ENCODE results near the gene SNED1.

SNED1 gene

DNA sequence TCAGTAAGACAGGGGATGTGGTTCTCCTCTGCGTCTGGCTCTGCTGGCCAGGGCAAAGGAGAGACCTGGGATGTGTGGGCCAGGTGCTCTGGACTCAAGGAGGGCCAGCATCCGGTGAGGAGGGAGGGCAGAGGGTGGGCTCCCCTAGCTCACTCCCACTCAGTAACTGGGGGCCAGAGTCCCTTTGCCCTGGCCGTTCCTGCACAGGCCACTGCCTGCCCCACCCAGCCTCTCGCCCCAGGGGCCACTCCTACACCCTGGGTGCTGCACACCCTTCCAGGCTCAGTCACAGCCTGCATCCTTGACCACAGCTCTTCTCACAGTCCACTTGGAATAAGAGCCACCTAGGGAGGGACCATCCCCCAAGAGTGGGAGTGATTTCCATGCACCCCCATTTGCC, 41.0 kb downstream of the SNED1 start:
- no peaks in the 10 kb centered on the region for H3K27me3 ChIP-seq (ENCODE audit: low read depth, low read length)
- H3K4me3 ChIP-seq (ENCODE audit: low read depth in 1 of 2, low read length in 2 of 2): no peak overlapping the region
- no peaks in the 10 kb centered on the region for H3K36me3 ChIP-seq (ENCODE audit: control insufficient read depth in 1 of 2, insufficient read depth in 2 of 2, low read length in 2 of 2)
- no peak overlapping the region for H3K27ac ChIP-seq (ENCODE audit: low read length)
- peaks cover 0 to 8% of the 10 kb centered on the region in 2 donors for H3K4me1 ChIP-seq (ENCODE audit: control insufficient read depth in 1 of 2, insufficient read depth in 2 of 2, low read length in 2 of 2)
- peaks cover 0 to 2% of the 10 kb centered on the region in 2 donors for H3K9me3 ChIP-seq (ENCODE audit: control insufficient read depth in 1 of 2, low read length in 2 of 2)

DNA sequence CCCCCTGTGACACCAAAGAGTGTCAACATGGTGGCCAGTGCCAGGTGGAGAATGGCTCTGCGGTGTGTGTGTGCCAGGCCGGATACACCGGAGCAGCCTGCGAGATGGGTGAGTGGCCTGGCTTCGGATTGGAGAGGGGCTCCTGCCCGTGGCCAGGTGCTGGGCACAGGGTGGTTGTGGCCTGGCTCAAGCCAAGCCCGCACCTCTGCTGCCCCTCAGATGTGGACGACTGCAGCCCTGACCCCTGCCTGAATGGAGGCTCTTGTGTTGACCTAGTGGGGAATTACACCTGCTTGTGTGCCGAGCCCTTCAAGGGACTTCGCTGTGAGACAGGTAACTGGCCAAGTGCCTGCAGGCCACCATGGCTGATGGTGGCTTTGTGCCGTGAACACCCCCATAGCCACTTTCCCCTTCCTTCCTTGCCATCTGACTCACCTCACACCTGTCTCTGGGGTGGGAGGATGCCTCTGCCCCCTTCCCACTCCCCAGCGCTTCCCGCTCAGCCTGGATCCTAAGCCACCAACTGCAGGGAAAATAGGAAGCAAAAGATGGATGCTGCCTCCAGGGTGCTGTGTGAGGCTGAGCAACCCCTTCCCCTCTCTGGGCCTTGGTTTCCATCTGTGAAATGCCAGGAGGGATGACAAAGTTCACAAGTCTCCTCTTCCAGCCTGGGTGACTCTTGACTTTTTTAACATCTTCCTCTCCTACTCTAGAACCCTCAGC, 41.8 kb downstream of the SNED1 start:
- Histone ChIP-seq H3K27me3 (ENCODE audit: low read depth, low read length) (no peaks in the 10 kb centered on the region), H3K4me1 (ENCODE audit: control insufficient read depth in 1 of 2, insufficient read depth in 2 of 2, low read length in 2 of 2) (peaks cover 0 to 8% of the 10 kb centered on the region in 2 donors), H3K9me3 (ENCODE audit: control insufficient read depth in 1 of 2, low read length in 2 of 2) (peaks cover 0 to 7% of the 10 kb centered on the region in 2 donors), H3K27ac (ENCODE audit: low read length) (no peak overlapping the region), H3K4me3 (ENCODE audit: low read depth in 1 of 2, low read length in 2 of 2) (no peak overlapping the region), H3K36me3 (ENCODE audit: control insufficient read depth in 1 of 2, insufficient read depth in 2 of 2, low read length in 2 of 2) (no peaks in the 10 kb centered on the region)

DNA sequence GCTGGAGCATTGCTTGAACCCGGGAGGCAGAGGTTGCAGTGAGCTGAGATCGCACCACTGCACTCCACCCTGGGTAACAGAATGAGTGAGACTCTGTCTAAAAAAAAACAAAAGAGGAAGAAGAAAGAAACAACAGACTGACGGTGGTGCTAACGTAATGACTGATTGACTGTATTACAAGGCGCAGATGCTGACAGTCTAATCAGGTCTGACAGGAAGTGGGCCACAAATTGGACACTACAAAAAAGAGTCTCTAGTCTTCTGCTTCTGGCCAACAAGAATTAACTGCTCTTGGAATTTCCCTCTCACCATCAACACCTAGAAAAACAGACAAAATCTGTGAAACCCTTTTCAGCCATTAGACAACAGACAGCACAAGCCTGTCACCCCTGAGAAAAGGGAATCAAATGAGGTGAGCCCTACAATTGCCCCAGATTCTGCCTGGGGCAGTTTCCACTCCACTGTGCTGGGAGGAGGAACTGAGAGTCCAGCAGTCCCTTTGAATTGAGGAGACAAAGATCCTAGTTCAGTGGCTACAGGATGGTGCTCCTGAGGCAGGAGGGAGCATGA, 43.3 kb downstream of the SNED1 start:
- no peaks in the 10 kb centered on the region for H3K36me3 ChIP-seq (ENCODE audit: control insufficient read depth in 1 of 2, insufficient read depth in 2 of 2, low read length in 2 of 2)
- peaks cover 0 to 10% of the 10 kb centered on the region in 2 donors for H3K9me3 ChIP-seq (ENCODE audit: control insufficient read depth in 1 of 2, low read length in 2 of 2)
- H3K4me1 ChIP-seq (ENCODE audit: control insufficient read depth in 1 of 2, insufficient read depth in 2 of 2, low read length in 2 of 2): peaks cover 0 to 2% of the 10 kb centered on the region in 2 donors
- no peak overlapping the region for H3K27ac ChIP-seq (ENCODE audit: low read length)
- no peaks in the 10 kb centered on the region for H3K27me3 ChIP-seq (ENCODE audit: low read depth, low read length)
- no peak overlapping the region for H3K4me3 ChIP-seq (ENCODE audit: low read depth in 1 of 2, low read length in 2 of 2)

DNA sequence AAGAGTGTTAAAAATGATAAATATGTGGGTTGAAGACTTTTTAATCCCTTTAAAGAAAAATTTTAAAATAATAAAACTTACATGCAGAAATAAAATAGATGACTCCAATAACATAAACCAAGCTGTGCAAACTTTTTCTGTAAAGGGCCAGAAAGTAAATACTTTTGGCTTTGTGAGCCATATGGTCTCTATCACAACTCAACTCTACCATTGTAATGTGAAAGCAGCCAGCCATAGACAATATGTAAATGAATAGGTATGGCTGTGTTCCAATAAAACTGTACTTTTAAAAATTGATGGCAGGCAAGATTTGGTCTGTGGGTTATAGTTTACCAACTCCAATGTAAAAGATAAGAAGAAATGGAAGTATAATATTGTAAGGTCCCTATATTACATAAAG, 45.2 kb downstream of the SNED1 start:
- Histone ChIP-seq H3K36me3 (ENCODE audit: control insufficient read depth in 1 of 2, insufficient read depth in 2 of 2, low read length in 2 of 2) (no peaks in the 10 kb centered on the region), H3K4me1 (ENCODE audit: control insufficient read depth in 1 of 2, insufficient read depth in 2 of 2, low read length in 2 of 2) (no peaks in the 10 kb centered on the region), H3K4me3 (ENCODE audit: low read depth in 1 of 2, low read length in 2 of 2) (no peak overlapping the region), H3K27me3 (ENCODE audit: low read depth, low read length) (no peaks in the 10 kb centered on the region), H3K27ac (ENCODE audit: low read length) (no peak overlapping the region), H3K9me3 (ENCODE audit: control insufficient read depth in 1 of 2, low read length in 2 of 2) (peaks cover 0 to 10% of the 10 kb centered on the region in 2 donors)

DNA sequence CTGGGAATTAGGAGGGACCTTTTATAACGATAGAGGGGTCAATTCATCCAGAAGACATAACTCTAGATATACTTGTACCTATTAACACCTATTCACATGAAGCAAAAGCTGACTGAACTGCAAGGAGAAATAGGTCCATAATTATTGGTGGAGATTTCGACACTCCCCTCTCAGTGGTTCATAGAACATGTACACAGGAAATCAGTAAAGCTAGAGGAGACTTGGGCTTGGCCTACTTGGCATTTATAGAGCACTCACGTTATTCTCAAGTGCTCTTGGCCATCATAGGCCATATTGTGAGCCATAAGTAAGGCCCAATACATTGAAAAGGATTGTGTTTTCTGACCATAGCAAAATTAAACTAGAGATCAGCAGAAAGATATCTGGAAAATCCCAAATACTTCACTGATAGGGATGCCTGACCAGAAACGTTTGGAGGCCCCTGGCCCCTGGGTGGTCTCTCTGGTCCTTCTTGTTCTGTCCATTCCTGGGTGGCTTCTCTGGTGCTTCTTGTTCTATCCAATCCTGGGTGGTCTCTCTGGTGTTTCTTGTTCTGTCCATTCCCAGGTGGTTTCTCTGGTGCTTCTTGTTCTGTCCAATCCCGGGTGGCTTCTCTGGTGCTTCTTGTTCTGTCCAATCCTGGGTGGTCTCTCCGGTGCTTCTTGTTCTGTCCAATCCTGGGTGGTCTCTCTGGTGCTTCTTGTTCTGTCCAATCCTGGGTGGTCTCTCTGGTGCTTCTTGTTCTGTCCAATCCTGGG, 49.0 kb downstream of the SNED1 start:
- H3K4me1 ChIP-seq (ENCODE audit: control insufficient read depth in 1 of 2, insufficient read depth in 2 of 2, low read length in 2 of 2): no peaks in the 10 kb centered on the region
- no peak overlapping the region for H3K4me3 ChIP-seq (ENCODE audit: low read depth in 1 of 2, low read length in 2 of 2)
- no peak overlapping the region for H3K27ac ChIP-seq (ENCODE audit: low read length)
- H3K27me3 ChIP-seq (ENCODE audit: low read depth, low read length): no peaks in the 10 kb centered on the region
- H3K9me3 ChIP-seq (ENCODE audit: control insufficient read depth in 1 of 2, low read length in 2 of 2): peaks cover 0 to 10% of the 10 kb centered on the region in 2 donors
- H3K36me3 ChIP-seq (ENCODE audit: control insufficient read depth in 1 of 2, insufficient read depth in 2 of 2, low read length in 2 of 2): no peaks in the 10 kb centered on the region

DNA sequence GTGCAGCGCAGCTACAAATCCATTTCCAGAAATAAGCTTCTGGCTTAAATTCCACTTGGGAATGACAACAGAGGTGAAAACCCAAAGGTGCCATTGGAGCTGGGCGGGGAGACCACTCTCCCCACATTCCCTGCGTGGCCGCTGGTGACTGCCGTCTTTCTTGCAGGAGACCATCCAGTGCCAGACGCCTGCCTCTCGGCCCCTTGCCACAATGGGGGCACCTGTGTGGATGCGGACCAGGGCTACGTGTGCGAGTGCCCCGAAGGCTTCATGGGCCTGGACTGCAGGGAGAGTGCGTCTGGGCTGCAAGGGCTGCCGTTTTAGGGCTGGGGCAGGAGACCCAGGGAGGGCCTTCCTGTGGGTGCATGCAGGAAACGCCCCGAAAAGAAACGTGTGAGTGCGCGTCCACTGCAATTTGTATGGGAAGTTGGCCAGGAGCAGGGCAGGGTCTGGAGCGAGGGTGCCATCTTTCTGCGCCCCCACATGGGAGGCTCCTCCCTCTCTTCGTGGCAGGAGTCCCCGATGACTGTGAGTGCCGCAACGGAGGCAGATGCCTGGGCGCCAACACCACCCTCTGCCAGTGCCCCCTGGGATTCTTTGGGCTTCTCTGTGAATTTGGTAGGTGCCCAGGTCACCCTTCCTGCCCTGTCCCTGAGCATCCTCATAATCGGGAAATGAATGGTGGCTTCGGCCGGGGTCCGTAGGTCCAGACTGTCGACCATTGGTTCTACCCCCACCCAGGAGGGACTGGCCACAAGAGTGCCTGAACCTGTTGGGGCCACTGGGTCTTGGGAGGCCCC, 49.9 kb downstream of the SNED1 start:
- Histone ChIP-seq H3K4me1 (ENCODE audit: control insufficient read depth in 1 of 2, insufficient read depth in 2 of 2, low read length in 2 of 2) (no peaks in the 10 kb centered on the region), H3K9me3 (ENCODE audit: control insufficient read depth in 1 of 2, low read length in 2 of 2) (peaks cover 0 to 10% of the 10 kb centered on the region in 2 donors), H3K36me3 (ENCODE audit: control insufficient read depth in 1 of 2, insufficient read depth in 2 of 2, low read length in 2 of 2) (no peaks in the 10 kb centered on the region), H3K27me3 (ENCODE audit: low read depth, low read length) (no peaks in the 10 kb centered on the region), H3K4me3 (ENCODE audit: low read depth in 1 of 2, low read length in 2 of 2) (no peak overlapping the region), H3K27ac (ENCODE audit: low read length) (no peak overlapping the region)

DNA sequence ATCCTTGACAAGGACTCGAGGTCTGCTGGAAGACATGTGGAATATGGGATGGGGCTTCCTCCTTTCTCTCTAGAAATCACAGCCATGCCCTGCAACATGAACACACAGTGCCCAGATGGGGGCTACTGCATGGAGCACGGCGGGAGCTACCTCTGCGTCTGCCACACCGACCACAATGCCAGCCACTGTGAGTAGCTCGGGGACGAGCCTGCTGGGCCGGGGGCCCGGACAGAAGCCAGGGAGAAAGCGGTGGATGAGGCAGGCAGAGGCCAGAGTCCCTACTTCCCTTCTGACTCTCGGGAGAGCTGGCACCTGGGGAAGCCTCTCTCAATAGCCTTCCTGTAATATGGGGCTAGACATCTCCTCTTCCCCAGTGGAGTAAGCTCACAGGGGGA, 50.5 kb downstream of the SNED1 start:
- no peaks in the 10 kb centered on the region for H3K36me3 ChIP-seq (ENCODE audit: control insufficient read depth in 1 of 2, insufficient read depth in 2 of 2, low read length in 2 of 2)
- H3K4me3 ChIP-seq (ENCODE audit: low read depth in 1 of 2, low read length in 2 of 2): no peak overlapping the region
- no peaks in the 10 kb centered on the region for H3K4me1 ChIP-seq (ENCODE audit: control insufficient read depth in 1 of 2, insufficient read depth in 2 of 2, low read length in 2 of 2)
- no peak overlapping the region for H3K27ac ChIP-seq (ENCODE audit: low read length)
- no peaks in the 10 kb centered on the region for H3K27me3 ChIP-seq (ENCODE audit: low read depth, low read length)
- peaks cover 0 to 10% of the 10 kb centered on the region in 2 donors for H3K9me3 ChIP-seq (ENCODE audit: control insufficient read depth in 1 of 2, low read length in 2 of 2)

DNA sequence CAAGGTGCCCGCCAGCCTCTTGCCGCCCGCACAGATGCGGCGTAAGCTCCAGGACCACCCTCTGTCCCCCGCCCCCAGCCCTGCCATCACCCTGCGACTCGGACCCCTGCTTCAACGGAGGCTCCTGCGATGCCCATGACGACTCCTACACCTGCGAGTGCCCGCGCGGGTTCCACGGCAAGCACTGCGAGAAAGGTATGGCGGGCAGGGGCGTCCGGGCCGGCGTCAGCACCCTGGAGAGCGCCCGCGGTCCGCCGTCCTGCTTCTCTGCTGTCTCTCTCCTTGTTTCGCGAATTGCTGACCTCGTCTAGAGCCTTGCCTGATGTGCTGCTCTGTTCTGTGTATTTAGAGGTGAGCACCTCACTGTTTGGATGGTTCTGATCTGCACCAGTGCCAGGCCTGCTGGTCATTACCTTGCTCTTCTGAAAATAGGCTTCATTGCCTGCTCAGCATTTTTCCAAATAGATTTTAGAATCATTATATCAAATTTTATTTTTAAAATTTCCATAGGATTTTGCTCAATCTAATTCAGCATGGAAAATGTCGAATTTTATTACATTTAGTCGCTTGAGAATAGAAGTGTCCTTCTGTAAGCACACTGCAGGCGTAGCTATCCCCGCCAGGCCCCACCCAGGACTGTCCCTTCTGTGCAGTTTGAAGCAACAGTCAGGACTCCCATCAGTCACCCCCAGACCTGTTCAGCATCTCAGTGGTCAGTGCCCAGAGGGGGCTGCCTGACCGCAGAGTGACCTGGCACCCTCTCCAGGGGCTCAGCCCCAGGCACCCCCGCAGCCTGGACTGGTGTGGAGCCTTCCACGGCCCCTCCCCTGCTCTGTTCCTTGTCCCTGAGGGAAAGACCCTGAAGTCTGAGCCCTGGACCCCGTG, 51.6 kb downstream of the SNED1 start:
- Histone ChIP-seq H3K4me3 (ENCODE audit: low read depth in 1 of 2, low read length in 2 of 2) (no peak overlapping the region), H3K36me3 (ENCODE audit: control insufficient read depth in 1 of 2, insufficient read depth in 2 of 2, low read length in 2 of 2) (no peaks in the 10 kb centered on the region), H3K9me3 (ENCODE audit: control insufficient read depth in 1 of 2, low read length in 2 of 2) (peaks cover 0 to 3% of the 10 kb centered on the region in 2 donors), H3K4me1 (ENCODE audit: control insufficient read depth in 1 of 2, insufficient read depth in 2 of 2, low read length in 2 of 2) (no peaks in the 10 kb centered on the region), H3K27me3 (ENCODE audit: low read depth, low read length) (no peaks in the 10 kb centered on the region), H3K27ac (ENCODE audit: low read length) (no peak overlapping the region)

DNA sequence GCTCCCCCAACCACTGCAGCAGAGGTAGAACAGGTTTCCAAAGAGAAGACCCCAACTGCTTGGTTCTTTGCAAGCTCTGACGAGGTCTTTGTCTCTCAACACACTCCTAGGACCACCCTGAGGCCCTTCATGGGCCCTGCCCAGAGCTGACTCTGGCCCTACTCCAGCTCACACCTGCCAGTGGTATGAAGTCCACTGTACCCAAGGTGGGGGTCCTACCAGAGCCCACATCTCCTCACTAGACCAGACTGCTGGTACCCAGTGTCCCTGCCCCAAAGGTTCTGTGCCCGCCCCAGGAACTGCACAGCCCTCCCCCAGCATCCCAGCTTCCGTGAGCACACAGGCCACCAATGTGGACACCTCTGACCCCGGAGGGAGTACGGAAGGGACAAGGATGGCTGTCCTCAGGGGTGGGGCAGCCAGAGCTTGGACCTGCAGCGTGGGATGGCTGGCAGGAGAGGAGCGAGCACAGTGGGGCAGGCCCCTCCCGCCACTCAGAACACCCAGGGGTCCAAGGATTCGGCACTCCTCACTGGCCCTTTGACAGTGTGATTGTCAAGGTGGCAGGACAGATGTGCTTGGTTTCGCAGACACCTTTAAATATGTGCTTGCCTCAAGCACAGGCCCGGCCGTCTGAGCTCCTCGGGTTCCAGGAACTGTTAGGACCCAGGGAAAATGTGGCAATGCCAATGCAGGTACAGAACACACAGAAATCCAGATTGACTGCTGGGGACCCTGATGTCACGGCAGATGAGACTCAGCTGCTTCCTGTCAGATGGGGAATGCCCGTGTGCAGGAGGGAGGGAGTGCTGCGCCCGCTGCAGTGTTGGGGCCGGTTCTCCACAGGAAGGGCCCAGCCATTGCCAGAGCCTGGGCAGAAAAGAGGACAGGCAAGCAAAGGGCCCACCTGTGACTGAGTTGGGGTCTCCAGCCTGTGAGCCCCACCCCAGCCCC, 52.5 kb downstream of the SNED1 start:
- Histone ChIP-seq H3K4me1 (ENCODE audit: control insufficient read depth in 1 of 2, insufficient read depth in 2 of 2, low read length in 2 of 2) (no peaks in the 10 kb centered on the region), H3K4me3 (ENCODE audit: low read depth in 1 of 2, low read length in 2 of 2) (no peak overlapping the region), H3K27me3 (ENCODE audit: low read depth, low read length) (no peaks in the 10 kb centered on the region), H3K9me3 (ENCODE audit: control insufficient read depth in 1 of 2, low read length in 2 of 2) (peaks cover 0 to 3% of the 10 kb centered on the region in 2 donors), H3K27ac (ENCODE audit: low read length) (no peak overlapping the region), H3K36me3 (ENCODE audit: control insufficient read depth in 1 of 2, insufficient read depth in 2 of 2, low read length in 2 of 2) (no peaks in the 10 kb centered on the region)

Data from muscle layer of duodenum (tissue), 2 donors.